ENCODE results near the gene TPST2.

Gene TPST2

DNA sequence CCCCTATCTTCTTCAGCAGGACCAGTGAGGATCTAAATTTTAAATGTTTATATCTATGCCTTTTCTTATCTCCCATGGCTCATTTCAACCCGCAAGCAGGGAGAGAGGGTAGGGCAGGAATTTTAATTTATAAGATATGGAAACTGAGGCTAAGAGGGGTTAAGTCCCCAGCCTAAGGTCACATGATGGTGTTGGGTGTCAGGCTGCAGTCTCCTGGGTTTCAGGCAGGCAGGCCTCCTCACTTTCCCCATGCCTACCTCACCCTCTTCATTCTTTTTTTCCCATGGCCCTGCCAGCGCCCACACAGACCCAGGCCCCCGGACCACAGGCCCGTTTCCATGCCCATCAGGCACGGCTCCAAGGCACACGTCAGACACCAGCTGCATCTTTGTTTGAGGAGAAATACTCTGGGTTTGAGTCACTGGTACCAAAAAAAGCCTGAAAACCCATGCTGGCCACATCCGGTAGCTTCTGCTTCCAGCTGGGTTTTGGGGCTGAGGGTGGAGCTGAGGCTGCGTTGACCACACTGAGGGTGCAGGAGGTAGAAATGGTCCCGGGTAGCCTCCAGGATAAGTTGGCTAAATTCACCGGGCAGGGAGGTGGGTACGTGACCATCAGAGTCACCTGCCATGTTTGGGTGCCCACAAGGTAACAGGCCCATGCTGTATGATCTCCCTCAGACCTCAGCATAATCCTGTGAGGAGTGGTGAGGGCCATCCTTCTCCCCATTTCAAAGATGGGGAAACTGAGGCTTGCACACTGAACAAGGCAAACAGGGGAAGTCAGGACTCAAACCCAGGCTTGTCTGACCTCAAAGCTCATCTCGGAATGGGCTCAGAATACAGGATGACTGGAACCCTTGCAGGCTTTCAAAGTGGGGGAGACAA lies 20.4 kb upstream of the TPST2 start:
- peak in 1 of 2 experiments; percentile 4 for DNase-seq

DNA sequence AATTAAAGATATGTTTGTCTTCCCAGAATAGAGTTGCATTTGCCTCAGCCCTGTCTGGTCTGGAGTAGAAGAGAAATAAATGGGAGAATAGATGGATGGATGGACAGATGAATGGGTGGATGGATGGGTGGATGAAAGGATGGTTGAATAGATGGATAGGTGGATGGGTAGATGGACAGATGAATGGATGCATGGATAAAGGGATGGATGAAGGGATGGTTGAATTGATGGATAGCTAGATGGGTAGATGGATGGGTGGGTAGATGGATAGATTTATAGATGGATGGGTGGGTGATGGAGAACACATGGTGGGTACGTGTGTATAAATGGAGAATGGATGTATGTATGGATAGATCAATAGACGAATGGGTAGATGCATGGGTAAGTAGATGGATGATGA lies 19.4 kb upstream of the TPST2 start:
- DNase-seq, result no peak

DNA sequence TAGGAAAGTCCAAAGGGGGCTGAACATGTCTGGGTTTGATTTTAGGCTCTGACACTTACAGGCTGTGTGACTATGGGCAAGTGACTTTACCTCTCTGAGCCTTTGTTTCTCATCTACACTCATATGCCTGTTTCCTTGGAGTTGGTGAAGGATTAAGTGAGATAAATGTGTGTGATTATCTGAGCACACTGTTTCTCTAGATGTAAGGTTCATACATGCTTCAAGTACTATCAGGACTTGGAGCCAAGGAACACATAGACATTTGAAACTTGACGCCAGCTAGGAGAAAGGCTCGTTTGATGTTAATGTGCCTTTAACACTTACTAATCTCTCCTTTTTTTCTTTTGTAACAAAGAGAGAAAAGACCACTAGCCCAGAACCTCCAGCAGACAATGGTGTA lies 18.2 kb upstream of the TPST2 start:
- no peak for DNase-seq

DNA sequence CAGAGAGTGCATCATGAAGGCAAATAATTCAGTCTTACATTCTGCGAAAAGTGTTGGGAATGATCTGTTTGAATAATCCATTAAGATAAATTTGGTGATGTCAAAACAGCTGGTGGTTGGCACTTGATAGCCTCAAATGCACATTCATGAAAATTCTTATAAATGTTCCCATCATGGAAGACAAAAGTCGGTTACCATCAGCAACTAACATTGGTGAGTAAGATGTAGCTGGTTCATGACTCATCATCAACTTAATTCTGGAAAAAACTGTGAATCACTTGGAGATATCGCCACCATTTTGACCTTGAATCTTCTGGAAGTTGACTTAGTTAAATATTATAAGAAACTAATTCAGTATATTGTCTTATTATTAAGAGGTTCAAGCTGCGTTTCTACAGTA lies 16.7 kb upstream of the TPST2 start:
- no peak for DNase-seq

DNA sequence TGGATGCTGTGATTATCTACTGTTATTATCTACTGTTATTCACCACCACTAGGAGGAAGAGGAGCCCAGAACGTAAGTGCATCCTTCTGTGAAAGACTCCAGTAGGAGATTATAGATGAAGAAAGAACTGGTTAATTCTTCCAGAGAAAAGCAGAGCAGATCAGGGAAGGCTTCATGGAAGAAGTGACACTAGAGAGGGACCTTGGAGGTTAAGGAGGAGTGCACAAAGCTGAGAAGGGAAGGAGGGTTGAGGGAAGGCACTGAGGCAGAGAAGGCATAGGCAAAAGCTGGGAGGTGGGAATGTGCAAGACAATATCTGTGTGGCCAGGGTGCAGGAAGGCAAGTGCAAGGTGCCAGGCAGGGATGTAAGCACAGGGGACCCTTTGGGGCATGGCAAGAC lies 14.4 kb upstream of the TPST2 start:
- no peak for DNase-seq

DNA sequence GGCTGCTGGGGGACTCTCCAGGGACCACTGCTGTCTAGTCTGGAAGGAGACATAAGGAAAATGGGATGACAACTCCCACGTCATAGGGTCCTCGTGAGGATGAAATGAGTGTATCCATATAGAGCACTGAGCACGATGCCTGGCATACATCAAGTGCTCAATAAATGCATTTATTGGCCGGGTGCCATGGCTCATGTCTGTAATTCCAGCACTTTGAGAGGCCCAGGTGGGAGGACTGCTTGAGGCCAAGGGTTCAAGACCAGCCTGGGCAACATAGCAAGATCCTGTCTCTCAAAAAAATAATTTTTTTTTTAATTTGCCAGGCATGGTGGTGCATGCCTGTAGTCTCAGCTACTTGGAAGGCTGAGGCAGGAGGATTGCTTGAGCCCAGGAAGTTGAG lies 12.2 kb upstream of the TPST2 start:
- no peak for DNase-seq

DNA sequence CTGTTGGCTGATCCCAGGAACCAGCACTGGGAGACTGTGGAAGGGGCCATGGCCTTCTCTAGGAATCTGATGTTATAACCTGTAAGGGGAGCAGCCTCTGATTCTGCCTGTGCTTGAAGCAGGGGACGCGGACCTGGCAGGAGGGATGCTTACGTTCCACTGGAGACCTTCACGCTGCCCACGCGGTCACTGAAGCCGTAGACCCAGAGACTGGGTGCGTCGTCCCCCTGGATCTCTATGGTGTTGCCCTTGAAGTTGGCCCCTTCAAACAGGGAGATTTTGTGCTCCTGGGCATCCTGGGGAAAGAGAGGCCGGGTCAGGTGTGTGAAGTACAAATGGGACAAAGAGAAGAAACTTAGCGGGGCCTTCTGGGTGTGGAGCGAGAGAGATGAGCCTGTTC lies 11.8 kb upstream of the TPST2 start:
- DNase-seq, result no peak

DNA sequence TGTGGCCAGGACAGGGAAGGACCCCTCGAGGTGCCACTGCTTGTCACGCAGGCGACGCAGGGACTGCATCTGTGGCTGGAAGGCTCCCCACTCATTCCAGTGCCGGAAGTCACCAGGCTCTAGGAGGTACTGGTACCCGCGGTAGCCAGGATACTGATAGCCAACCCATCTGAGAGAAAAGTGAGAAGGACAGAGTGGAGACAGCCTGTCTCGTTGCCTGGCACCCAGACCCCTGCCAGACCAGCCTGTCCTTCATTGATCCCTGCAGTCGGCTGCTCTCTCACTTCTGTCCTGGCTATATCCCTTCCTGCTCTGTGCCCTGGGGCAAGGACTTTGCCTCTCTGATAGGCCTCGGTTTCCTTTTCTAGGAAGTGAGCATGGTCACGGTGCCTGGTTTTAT lies 9.6 kb upstream of the TPST2 start:
- no peak for DNase-seq

DNA sequence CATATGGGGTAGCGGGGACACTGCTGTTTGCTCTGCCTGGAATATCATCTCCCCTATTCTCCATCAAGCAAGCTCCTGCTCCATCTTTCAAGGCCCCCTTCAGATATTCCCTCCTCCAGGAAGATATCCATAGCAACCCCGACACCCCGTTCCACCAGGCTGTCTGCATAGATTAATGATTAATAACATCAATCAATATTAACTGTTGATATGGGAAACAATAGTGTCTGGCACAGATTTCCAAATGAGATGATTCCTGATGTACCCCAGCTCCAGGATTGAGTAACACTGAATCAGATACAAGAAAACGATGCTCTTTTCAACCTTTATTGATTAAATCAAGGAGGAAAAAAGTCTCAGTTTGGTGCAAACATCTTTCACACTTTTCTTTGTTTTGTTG lies 7.5 kb upstream of the TPST2 start:
- no peak for DNase-seq

DNA sequence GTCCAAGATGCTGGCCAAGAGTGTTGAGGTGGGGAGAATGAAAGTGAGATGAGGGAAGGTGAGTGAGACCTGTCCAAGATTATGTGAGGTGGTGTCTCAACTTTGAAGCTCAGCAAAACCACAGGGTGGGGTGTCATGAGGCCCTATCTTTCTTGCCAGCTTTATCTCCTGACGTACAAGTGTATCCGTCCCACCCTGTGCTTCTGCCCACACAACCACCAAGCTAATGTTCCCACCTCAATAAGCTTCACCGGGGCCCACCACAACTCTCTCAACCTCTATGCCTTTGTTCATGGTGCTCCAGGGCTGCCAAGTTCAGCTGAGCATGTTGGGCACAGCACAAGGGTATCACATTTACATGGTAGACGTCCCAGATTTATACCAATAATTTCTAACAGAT lies 7.1 kb upstream of the TPST2 start:
- DNase-seq, result no peak

DNA sequence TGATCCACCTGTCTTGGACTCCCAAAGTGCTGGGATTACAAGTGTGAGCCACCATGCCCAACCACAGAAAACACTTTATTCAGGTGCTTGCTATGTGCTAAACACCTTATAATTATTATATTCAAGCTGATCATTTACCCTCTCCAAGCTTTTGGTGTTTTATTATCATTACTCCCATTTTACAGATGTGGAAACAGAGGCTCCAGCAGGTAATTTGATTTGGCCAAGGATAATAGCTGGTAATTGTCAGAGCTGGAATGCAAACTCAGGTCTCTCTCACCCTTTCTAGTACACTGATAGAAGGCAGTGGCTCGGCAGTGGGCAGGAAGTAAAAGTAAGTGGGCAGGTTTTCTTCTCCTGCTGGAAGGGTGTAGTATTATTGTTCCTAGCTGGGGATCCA lies 3.8 kb upstream of the TPST2 start:
- DNase-seq, result no peak

DNA sequence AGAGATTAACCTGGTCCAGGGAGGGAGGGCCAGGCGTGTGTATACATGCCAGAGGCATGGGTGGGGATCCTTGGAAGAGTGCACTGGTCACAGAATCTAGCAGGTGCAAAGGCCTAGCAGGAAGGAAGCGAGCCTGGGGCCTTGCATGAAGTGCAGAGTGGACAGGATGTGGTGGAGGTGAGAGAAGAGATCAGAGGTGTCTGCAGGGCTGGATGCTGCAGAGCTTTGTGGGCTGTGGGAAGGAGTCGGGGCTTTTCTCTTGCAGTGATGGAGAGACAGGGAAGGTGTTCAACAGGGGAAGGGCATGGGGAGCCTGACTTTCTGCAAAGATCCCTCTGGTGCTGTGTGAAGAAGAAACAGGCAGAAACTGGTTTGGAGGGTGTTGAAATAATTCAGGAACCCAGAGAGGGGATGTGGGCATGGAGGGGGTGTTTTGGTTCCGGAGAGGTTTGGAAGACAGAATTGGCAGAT lies 2.5 kb upstream of the TPST2 start:
- DNase-seq, result peak; percentile 56 to 57

DNA sequence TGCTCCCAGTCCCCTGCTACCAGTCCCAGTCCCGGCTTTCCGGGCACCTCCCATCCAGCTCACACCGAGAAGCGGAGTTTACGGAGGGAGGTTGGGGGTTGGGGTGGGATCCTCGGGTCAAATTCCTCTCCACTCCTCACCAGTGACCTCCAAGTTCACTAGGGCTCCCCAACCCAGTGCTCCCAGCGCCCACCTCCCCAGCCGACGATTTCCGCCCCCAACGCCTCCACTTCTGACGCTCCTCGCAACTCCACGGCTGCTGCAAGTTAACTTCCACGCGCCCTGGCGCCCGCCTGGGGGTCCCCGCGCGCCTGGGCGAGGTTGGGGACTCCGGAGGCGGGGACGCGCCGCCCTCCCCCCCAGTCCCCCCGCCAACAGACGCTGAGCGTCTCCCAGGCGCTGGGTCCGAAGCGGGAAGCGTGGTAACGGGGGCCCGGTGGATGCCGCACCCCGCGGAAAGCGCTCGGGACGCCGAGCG lies 526 bp downstream of the TPST2 start:
- DNase-seq, result peak; percentile 3 to 10

DNA sequence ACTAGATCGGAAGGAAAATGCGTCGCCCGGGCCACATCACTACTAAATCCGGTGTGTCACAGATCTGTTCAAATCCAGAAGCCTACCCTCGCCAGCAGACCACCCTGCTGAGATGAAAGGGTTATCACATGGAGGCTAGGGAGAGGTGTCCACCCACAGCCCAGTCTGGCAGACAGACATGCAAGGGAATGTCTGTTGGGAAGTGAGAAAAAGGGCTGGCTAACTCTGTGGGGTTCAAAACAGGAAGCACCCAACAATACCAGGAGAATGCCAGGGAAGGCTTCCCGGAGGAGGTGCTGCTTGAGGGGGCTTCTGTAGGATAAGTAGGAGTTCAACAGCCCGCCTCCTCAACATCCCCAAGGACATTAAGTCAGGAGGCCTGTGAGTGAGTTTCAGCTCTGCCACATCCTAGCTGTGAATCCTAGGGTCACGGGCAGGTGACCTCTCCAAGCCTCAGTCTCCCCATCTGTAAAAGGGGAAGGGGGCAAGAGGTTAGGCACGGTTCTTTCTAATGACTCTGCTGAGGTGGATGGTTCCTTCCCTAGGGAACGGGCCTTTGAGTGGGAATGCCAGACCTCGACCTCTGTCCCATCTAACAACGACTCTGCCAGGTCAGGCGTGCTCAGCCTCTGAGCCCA lies 1.1 kb downstream of the TPST2 start:
- no peak for DNase-seq

DNA sequence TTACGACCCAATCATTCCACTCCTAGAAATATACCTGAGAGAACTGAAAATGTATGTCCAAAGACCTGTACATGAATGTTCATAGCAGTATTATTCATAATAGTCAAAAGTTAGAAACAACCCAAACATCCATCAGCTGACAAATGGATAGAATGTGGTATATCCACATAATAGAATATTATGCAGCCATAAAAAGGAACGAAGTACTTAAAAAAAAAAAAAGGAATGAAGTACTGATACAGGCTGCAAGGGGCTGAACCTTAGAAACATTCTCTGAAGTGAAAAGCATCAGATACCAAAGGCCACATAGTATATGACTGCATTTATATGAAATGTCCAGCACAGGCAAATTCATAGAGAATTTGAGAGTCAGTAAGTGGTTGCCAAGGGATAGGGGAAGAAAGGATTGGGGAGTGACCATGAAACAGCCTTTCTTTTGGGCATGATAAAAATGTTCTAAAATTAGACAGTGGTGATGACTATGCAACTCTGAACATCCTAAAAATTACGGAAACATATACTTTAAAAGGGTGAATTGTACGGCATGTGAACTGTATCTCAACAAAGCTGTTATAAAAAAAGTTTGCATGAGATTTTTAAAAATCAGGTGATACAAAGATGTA lies 1.8 kb downstream of the TPST2 start:
- no peak for DNase-seq

DNA sequence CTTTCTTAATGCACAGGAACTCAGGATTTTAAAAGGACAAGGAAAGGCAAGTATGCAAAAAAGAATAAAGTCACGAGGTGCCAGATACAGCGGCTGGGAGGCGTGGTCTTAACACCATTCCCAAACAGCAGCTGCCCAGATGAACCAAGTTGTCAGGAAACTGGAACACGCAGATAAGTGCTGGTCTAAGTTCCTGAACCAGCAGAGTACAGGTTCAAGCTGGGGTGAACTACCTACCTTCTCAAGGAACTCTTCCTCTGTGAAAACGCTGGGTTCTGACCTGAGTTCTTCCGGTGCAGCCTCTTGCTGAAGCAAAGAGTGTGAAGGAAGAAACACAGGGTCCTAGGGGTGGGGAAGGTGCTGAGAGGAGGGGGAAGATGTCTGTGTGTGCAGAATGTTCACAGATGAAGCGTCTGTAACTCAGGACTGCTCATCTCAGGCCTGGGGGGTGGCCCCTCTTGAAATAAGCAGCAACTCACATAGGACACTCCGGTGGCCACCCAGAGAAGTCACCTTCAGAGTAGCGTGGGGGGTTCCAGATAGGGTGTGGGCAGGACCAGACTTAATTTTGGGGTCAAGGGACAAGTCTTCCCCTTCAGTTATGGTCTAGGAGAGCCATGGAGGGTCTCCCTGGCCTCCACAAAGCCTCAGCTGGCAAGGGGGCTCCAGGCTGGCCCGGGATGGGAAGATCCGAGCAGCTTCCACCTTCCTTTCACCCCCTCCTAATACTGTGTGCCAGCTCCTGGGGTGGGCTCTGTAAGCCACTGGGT lies 3.2 kb downstream of the TPST2 start:
- no peak for DNase-seq

DNA sequence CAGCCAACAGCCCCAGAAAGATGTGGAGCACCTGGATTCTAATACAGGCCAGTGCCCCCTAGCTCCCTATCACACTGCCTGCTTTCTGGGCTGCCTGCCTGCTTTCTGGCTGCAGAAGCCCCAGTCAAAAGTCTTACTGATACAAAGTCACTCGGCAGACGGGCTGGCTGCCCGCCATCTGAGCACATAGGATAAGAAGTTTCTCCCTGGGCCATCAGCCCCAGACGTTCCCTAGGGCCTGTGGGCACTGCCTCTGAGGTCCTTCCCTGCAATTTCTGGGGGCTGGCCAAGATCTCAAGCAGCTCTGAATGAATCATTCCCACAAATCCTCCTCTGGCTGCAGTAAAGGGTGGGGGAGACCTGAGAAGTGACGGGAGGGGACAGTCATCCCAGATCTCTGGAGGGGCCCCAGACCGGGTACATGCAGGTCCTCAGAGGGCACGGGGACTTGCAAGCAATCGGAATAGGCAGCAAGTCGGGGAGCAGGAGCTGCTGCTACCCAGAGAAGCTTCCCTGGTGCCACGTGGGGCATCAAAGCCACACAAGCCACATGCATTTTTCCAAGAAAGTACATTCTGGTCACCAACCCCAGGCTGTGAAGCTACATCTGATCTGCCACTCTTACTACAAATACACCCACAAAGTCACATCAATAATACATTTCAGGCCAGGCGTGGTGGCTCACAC lies 4.7 kb downstream of the TPST2 start:
- DNase-seq, result peak; percentile 2 to 6

DNA sequence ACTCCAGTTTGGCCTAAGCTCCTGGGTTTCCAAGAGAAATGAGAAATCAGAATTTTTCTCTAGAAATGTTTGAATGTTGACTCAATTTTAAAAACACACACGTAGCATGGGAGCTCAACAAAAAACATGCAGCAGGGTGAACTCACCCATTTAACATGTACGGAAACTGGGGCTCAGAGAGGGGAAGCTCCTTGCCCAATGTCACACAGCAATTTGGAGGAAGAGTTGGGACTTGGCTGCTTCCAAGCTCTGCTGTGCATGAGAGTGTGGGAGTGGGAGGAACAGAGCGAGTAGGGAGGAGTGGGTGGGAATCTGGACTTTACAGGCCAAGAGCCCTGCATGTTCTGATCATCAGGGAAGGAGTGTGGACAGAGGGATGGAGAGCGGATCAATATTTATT lies 5.9 kb downstream of the TPST2 start:
- DNase-seq, result no peak

DNA sequence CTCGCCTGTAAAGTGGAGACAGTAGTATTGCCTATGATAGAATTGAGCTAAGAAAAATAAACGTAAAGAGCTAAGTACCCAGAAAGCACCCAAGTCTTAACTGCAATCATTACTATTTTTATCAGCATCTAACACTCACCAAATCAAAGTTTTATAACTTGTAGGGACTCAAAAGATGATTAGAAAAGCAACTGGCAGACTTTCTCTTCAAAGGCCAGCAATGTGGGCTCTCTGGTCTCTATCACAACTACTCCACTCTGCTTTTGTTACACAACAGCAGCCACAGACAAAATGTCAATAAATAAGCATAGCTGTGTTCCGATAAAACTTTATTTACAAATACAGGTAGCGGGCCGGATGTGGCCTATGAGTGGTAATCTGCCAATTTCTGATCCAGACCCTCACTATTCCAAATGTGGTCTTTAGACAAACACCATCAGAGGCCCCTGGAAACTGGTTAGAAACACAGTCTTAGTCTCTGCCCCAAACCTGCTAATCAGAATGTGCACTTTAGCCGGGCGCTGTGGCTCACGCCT lies 8.2 kb downstream of the TPST2 start:
- no peak for DNase-seq

DNA sequence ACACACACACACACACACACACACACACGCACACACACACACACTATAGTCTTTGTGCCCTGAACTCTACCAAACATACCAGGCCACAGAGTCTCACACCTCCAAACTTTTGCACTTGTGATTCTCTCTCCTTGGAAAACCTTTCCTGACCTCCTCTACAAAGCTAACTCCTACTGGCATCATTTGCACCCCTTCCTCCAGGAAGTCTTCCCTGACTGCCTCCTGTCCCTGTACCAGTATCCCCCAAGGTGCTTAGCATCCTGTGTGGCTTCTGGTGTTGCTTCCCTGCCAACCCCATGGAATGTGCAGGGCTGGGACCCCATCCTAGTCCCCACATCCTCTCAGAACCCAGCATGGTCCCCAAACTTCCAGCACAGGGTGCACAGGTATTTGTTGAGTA lies 8.9 kb downstream of the TPST2 start:
- DNase-seq, result no peak

DNA sequence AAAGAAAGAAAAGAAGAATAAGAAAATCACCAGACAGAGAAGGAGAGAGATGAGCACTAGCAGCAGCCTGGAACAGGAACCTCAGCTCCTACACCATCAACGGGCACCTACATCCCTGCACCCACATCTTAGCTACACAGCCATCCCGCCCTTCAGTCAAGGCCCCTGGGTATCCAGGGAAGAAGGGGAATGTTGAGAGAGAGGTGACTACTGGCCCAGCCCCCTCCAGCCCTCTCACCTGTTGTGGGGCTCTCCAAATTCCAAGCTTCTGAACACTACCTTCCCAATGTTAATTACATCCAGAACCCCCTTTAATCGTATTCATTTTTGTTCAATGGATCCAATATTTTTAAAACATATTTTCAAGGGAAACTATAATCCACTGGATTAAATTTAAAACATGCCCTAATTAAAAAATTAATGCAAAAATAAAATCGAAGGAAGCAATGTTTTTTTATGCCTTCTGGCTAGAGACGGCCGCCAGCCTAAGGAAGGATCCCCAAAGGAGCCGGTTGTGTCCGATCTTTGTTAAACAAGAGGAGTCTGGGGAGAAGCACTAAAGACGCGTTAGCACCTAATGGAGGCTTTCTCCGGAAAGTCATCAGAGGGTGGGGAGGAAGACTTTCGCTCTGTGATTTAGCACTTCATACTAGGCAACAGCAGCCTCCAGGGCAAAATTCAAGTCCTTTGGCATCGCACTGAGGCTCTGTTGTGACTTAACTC lies 9.5 kb downstream of the TPST2 start:
- DNase-seq, result no peak

All from Kasumi-1 (cell line).